ENCODE results near the gene CYP46A1. TPM values are rescaled to one million over a fixed set of nuclear protein-coding genes. Genes with fewer than 3 reads are reported as not detected.

CYP46A1 gene
- total RNA-seq, 2 experiments from 2014 or later: 0.11 to 0.22 TPM

DNA sequence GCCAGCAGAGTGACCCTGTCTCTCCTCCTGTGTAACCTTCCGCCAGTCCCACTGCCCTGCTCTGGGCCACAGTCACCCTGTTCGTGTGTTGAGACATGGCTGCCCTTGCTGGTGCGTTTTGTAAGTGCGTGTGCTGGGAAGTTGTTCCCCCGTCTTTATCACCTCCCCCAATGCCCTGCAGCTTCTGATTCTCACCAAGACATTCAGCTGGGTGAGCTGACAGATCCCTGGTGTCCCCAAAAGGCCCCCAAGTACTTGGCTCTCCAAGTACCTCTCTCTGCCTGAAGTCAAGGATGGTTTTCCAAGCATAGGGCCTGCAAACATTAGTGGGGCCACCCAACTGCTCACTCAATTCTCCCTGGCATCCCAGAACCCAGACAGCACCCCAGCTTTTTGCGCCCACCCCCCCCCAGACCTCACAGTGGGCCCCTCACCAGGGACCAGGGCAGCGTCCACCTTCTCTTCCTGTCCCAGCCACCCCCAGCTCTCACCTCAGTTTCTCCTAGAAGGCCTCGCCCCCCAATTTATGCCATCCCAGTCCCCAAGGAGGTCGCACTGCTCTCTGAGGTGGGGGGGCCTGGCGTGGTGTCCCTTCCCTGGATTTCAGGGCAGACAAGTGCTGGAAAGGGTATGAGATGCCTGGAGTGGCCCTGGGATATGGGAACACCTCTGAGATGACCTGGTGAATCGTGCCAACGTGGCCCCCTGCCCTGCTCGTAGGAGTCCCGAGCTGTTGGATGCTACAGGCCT lies 57.3 kb downstream of the CYP46A1 start:
- POLR2A ChIA-PET: no interaction called here
- peaks cover 22% of the 10 kb centered on the region for H3K27me3 Mint-ChIP-seq
- H3K27ac ChIP-seq (ENCODE audit: low read depth in 1 of 2, low read length in 2 of 2): no peak overlapping the region
- H3K9me3 Mint-ChIP-seq: no peaks in the 10 kb centered on the region
- CTCF ChIA-PET: no interaction called here
- H3K27me3 ChIP-seq (ENCODE audit: control insufficient read depth in 1 of 2, insufficient read depth in 2 of 2, low read length in 2 of 2): peaks cover 19 to 24% of the 10 kb centered on the region in 2 experiments
- no peak overlapping the region for H3K27ac Mint-ChIP-seq
- H3K4me3 ChIP-seq (ENCODE audit: low read length): no peak overlapping the region
- TF ChIP-seq, protein P1, sequence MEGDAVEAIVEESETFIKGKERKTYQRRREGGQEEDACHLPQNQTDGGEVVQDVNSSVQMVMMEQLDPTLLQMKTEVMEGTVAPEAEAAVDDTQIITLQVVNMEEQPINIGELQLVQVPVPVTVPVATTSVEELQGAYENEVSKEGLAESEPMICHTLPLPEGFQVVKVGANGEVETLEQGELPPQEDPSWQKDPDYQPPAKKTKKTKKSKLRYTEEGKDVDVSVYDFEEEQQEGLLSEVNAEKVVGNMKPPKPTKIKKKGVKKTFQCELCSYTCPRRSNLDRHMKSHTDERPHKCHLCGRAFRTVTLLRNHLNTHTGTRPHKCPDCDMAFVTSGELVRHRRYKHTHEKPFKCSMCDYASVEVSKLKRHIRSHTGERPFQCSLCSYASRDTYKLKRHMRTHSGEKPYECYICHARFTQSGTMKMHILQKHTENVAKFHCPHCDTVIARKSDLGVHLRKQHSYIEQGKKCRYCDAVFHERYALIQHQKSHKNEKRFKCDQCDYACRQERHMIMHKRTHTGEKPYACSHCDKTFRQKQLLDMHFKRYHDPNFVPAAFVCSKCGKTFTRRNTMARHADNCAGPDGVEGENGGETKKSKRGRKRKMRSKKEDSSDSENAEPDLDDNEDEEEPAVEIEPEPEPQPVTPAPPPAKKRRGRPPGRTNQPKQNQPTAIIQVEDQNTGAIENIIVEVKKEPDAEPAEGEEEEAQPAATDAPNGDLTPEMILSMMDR (IDR thresholded peaks at IDR 0.05): no peak
- intact Hi-C loops (cut with DNase I, micrococcal nuclease): no loop called here
- H3K4me3 Mint-ChIP-seq: no peak overlapping the region
- H3K36me3 ChIP-seq (ENCODE audit: insufficient read depth, low read length): no peaks in the 10 kb centered on the region
- H3K4me1 Mint-ChIP-seq (ENCODE audit: low read depth): peaks cover 11% of the 10 kb centered on the region
- DNase-seq: no peak
- H3K36me3 Mint-ChIP-seq (ENCODE audit: low read depth): no peaks in the 10 kb centered on the region
- ATAC-seq (ENCODE audit: poor library complexity): no peak
- H3K9me3 ChIP-seq (ENCODE audit: control insufficient read depth in 1 of 2, insufficient read depth in 1 of 2, low read length in 2 of 2): peaks cover 0 to 15% of the 10 kb centered on the region in 2 experiments
- peaks cover 12% of the 10 kb centered on the region for H3K4me1 ChIP-seq (ENCODE audit: insufficient read depth, low read length)

DNA sequence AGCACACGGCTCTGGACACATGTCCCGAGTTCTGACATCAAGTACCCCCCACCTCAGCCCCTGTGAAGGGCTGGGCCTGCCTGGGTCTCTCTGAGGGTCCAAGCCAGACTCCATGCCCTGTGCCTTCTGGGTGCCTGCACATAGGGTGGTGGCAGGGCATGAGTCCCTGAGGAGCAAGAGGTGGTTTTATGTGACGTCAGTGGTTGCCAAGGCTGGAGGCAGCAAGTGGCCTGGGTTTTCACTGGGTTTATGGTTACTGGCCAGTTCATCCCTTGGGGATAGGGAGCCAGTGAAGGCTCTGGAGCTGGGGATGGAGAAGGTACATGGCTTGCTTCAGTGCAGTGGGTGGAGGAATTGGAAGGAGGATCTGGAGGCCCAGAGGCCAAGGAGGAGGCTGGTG lies 58.0 kb downstream of the CYP46A1 start:
- no peaks in the 10 kb centered on the region for H3K9me3 Mint-ChIP-seq
- Histone ChIP-seq H3K4me3 (ENCODE audit: low read length) (no peak overlapping the region), H3K4me1 (ENCODE audit: insufficient read depth, low read length) (peaks cover 17% of the 10 kb centered on the region), H3K36me3 (ENCODE audit: insufficient read depth, low read length) (no peaks in the 10 kb centered on the region), H3K27ac (ENCODE audit: low read depth in 1 of 2, low read length in 2 of 2) (no peak overlapping the region), H3K9me3 (ENCODE audit: control insufficient read depth in 1 of 2, insufficient read depth in 1 of 2, low read length in 2 of 2) (peaks cover 0 to 15% of the 10 kb centered on the region in 2 experiments), H3K27me3 (ENCODE audit: control insufficient read depth in 1 of 2, insufficient read depth in 2 of 2, low read length in 2 of 2) (peaks cover 16 to 17% of the 10 kb centered on the region in 2 experiments)
- peaks cover 17% of the 10 kb centered on the region for H3K27me3 Mint-ChIP-seq
- TF ChIP-seq, protein P1 (IDR thresholded peaks at IDR 0.05): no peak
- no peaks in the 10 kb centered on the region for H3K36me3 Mint-ChIP-seq (ENCODE audit: low read depth)
- intact Hi-C loops (cut with DNase I, micrococcal nuclease): no loop called here
- no peak overlapping the region for H3K27ac Mint-ChIP-seq
- no peak for DNase-seq
- no peak for ATAC-seq (ENCODE audit: poor library complexity)
- ChIA-PET CTCF (no interaction called here), POLR2A (no interaction called here)
- H3K4me3 Mint-ChIP-seq: no peak overlapping the region
- H3K4me1 Mint-ChIP-seq (ENCODE audit: low read depth): peaks cover 11% of the 10 kb centered on the region

DNA sequence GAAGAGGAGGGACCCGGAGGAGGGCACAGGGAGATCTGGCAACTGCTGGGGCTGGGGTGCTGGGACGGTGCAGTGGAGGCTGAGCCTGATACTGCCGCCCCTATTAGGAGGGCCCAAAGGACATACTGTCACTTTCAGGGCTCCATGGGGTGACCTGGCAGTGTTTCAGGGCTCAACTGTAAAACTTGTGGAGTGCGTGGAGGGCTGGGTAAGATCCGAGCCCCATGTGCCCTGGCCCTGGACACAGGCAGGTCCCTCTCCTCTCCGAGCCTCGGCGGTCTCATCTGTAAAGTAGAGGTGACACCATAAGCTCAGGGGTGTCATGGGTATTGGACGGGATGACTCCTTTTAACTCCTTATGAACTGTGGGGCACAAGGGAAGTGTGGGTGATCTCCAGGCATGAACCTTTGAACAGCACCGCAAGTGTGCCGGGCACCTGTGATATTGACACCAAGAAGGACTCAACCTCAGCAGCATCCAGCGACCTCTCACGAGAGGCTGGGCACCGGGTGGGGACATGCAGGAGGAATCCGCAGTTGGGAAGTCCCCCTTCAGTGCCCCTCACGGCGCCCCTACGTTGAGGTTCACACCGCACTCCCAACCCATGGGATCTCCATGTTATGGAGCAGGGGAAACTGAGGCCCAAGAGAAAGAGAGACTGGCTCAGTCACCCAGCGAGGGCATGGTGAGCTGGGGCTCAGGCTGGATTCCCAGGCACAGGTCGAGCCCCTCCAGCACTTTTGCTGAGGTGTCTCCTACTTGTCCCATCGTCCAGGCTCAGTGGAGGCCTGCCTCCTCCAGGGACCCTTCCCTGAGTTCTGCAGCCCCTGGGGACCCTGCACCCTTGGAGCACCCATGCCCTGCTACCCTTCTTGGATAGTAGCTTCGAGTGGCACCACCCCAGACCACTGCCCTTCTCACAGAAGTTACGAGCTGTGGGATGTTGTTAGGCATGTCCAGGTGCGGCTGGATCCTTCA lies 58.7 kb downstream of the CYP46A1 start:
- Mint-ChIP-seq H3K9me3 (no peaks in the 10 kb centered on the region), H3K36me3 (ENCODE audit: low read depth) (no peaks in the 10 kb centered on the region), H3K4me1 (ENCODE audit: low read depth) (peaks cover 11% of the 10 kb centered on the region), H3K27ac (no peak overlapping the region), H3K27me3 (peaks cover 13% of the 10 kb centered on the region), H3K4me3 (no peak overlapping the region)
- ATAC-seq (ENCODE audit: poor library complexity): no peak
- Histone ChIP-seq H3K4me3 (ENCODE audit: low read length) (no peak overlapping the region), H3K27ac (ENCODE audit: low read depth in 1 of 2, low read length in 2 of 2) (no peak overlapping the region), H3K9me3 (ENCODE audit: control insufficient read depth in 1 of 2, insufficient read depth in 1 of 2, low read length in 2 of 2) (peaks cover 0 to 9% of the 10 kb centered on the region in 2 experiments), H3K4me1 (ENCODE audit: insufficient read depth, low read length) (peaks cover 13% of the 10 kb centered on the region), H3K36me3 (ENCODE audit: insufficient read depth, low read length) (no peaks in the 10 kb centered on the region), H3K27me3 (ENCODE audit: control insufficient read depth in 1 of 2, insufficient read depth in 2 of 2, low read length in 2 of 2) (peaks cover 11 to 12% of the 10 kb centered on the region in 2 experiments)
- DNase-seq: no peak
- intact Hi-C loops (cut with DNase I, micrococcal nuclease): no loop called here
- POLR2A ChIA-PET: no interaction called here
- CTCF ChIA-PET: no interaction called here
- TF ChIP-seq, protein P1 (IDR thresholded peaks at IDR 0.05): no peak

Data from CD4-positive, alpha-beta T cell (primary cell).